Measurements from ENCODE around the gene NSUN4.

NSUN4 gene

GRCh38 chr1:46407636-46408035 lies 67.0 kb downstream of the NSUN4 start:
- DNase-seq (ENCODE audit: low spot score), result no peak

- no peak for DNase-seq (ENCODE audit: low spot score)
These were observed 67.9 kb downstream of the NSUN4 start for GRCh38 chr1:46408356-46409062.

- DNase-seq (ENCODE audit: low spot score), result no peak
These were observed 68.4 kb downstream of the NSUN4 start for GRCh38 chr1:46409063-46409372.

GRCh38 chr1:46410156-46411009 lies 69.8 kb downstream of the NSUN4 start:
- no peak for DNase-seq (ENCODE audit: low spot score)

GRCh38 chr1:46411010-46411405 lies 70.4 kb downstream of the NSUN4 start:
- no peak for DNase-seq (ENCODE audit: low spot score)
